Activated T-helper 1 cell treated with anti-CD3 and anti-CD28 coated beads, Interleukin-12 subunit alpha, Interleukin-12 subunit beta, Interleukin-2, Interleukin-4 antibody, amounts not matched to agents 30 ng/mL and 10 ng/mL and 1 ng/mL, durations not matched to agents 14 hours and 24 hours and 36 hours (primary cell): ENCODE data around the gene TBL3. TPM values are rescaled to one million over a fixed set of nuclear protein-coding genes. Genes with fewer than 3 reads are reported as not detected.

Source experiments
- DNase-seq: peaks from one replicate; pipeline ENCODE4 v3.0.0; 2021; ENCODE audit warnings: low spot score
- H3K27ac Mint-ChIP-seq: one replicate; pipeline ENCODE4 v1.8.0; 2021; ENCODE audit warnings: mild to moderate bottlenecking, mixed read lengths
- H3K27me3 Mint-ChIP-seq: one replicate; pipeline ENCODE4 v1.8.0; 2022; ENCODE audit warnings: mild to moderate bottlenecking, moderate library complexity, mixed read lengths; ENCODE audit not compliant: insufficient read depth
- H3K36me3 Mint-ChIP-seq: one replicate; pipeline ENCODE4 v1.8.0; 2021; ENCODE audit warnings: low read depth, mixed read lengths
- H3K4me1 Mint-ChIP-seq: one replicate; pipeline ENCODE4 v1.8.0; 2021; ENCODE audit warnings: low read depth, mixed read lengths
- H3K4me3 Mint-ChIP-seq: one replicate; pipeline ENCODE4 v1.8.0; 2021; ENCODE audit warnings: mild to moderate bottlenecking, moderate library complexity, mixed read lengths
- H3K9me3 Mint-ChIP-seq: one replicate; pipeline ENCODE4 v1.8.0; 2021; ENCODE audit warnings: mixed read lengths
- intact Hi-C: fragments of 100-400 bp; cut with micrococcal nuclease; formaldehyde crosslinking; loops from one replicate; pipeline ENCODE4 v1.15.1; 2024
- total RNA-seq: library from RNA; stranded (reverse); gene quantifications from 2 replicates; pipeline ENCODE4 v1.2.3, GENCODE V29; 2022

Gene TBL3
- total RNA-seq, 1 donor from 2014 or later: 87.3 TPM

- Mint-ChIP-seq H3K36me3 (peaks cover 21% of the 10 kb centered on the region), H3K9me3 (no peaks in the 10 kb centered on the region), H3K4me3 (peak overlapping the region; percentile 9), H3K27me3 (peaks cover 7% of the 10 kb centered on the region), H3K27ac (no peak overlapping the region), H3K4me1 (peaks cover 19% of the 10 kb centered on the region)
- intact Hi-C loops: no loop called here
- no peak for DNase-seq
Observed at GRCh38 chr16:1975432-1976215, 3.8 kb downstream of the TBL3 start.

DNA sequence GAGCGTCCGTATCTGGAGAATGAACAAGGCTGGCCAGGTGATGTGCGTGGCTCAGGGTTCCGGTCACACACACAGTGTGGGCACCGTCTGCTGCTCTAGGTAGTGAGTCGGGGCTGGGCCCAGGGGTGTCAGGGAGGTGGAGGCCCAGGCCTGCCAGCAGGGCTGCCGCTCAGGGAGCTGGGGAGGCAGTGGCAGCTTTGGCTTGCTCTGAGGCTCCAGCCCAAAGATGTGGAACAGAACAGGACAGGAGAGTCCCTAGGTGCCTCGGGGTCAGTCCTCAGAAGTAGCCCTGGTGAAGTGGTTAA, 4.3 kb downstream of the TBL3 start:
- no peak for DNase-seq
- no peak overlapping the region for H3K4me3 Mint-ChIP-seq
- H3K27ac Mint-ChIP-seq: no peak overlapping the region
- H3K9me3 Mint-ChIP-seq: no peaks in the 10 kb centered on the region
- intact Hi-C loops: no loop called here
- H3K36me3 Mint-ChIP-seq: peaks cover 21% of the 10 kb centered on the region
- peaks cover 9% of the 10 kb centered on the region for H3K27me3 Mint-ChIP-seq
- H3K4me1 Mint-ChIP-seq: peaks cover 14% of the 10 kb centered on the region

GRCh38 chr16:1976951-1977874, 5.4 kb downstream of the TBL3 start:
- no peaks in the 10 kb centered on the region for H3K9me3 Mint-ChIP-seq
- H3K27ac Mint-ChIP-seq: no peak overlapping the region
- intact Hi-C loops: no loop called here
- DNase-seq: no peak
- H3K4me1 Mint-ChIP-seq: peaks cover 7% of the 10 kb centered on the region
- H3K27me3 Mint-ChIP-seq: peaks cover 18% of the 10 kb centered on the region
- peaks cover 18% of the 10 kb centered on the region for H3K36me3 Mint-ChIP-seq
- no peak overlapping the region for H3K4me3 Mint-ChIP-seq

GRCh38 chr16:1977875-1978268, 6.0 kb downstream of the TBL3 start:
- Mint-ChIP-seq H3K27me3 (peaks cover 25% of the 10 kb centered on the region), H3K36me3 (peaks cover 14% of the 10 kb centered on the region), H3K4me1 (peaks cover 3% of the 10 kb centered on the region), H3K9me3 (no peaks in the 10 kb centered on the region), H3K4me3 (no peak overlapping the region), H3K27ac (no peak overlapping the region)
- DNase-seq: no peak
- intact Hi-C loops: no loop called here

DNA sequence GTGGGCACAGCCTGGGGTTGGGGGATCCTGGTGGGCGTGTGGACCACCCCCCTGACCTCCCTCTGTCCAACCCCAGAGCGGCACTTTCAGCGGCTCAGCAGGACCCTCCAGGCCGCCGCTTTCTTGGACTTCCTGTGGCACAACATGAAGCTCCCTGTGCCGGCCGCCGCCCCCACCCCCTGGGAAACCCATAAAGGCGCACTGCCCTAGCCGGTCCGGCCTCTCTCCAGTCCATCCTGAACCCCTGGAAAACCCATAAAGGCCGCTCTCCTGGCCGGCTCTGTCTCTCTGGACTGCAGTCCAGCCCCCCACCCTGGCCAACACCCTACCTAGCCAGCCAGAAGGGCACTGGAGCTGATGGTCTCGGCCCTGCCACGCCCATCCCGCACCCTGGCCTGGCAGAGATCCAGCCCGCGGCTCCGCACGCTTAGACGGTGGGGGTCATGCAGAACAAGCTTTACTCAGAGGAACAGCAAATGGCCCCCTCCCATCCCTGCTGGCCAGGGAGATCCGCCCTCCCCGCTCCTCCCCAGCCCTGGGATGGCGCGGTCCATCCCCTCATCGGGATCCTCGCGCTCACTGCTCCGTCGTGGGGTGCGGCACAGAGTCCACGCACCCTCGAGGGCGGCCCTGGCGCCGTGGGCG, 6.7 kb downstream of the TBL3 start:
- H3K4me1 Mint-ChIP-seq: no peaks in the 10 kb centered on the region
- H3K4me3 Mint-ChIP-seq: no peak overlapping the region
- no peak for DNase-seq
- H3K9me3 Mint-ChIP-seq: no peaks in the 10 kb centered on the region
- peaks cover 29% of the 10 kb centered on the region for H3K27me3 Mint-ChIP-seq
- H3K27ac Mint-ChIP-seq: no peak overlapping the region
- peaks cover 12% of the 10 kb centered on the region for H3K36me3 Mint-ChIP-seq
- intact Hi-C loops: no loop called here

DNA sequence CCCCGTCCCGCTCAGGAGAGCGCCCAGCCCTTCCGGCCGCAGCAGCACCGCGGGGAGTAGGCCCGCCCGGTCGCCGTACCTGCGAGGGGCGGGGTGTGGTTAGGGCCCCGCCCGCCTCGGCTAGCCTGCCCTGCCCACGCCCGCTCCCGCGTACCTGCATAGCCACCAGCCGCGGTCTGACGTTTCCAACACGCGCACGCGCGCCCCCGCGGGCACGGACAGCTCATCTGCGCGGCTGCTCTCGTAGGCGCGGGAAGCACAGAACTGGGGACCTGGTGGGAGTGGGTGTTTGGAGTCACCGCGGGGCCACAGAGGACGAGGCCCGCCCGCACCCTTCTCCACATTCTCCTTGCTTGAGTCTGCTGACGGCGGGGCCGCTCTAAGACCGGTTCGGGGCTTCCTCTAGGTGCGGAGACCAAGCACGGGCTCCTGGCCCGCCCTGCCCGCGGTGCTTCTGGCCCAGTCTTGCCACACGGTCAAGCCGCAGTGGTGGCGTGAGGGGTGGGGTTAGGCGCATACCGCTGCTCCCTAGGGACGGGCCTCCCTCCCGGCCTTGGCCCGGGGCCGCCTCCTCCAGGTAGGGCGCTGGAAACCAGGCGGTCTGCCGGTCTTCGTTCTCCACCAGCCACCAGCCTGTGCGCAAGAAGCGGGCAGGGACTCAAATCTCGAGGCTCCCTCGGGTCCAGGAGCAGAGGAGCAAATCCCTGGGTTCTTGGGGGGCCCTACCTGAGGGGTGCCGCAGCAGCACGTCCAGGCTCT, 7.6 kb downstream of the TBL3 start:
- H3K36me3 Mint-ChIP-seq: peaks cover 12% of the 10 kb centered on the region
- H3K9me3 Mint-ChIP-seq: no peaks in the 10 kb centered on the region
- no peak overlapping the region for H3K4me3 Mint-ChIP-seq
- H3K4me1 Mint-ChIP-seq: no peaks in the 10 kb centered on the region
- H3K27ac Mint-ChIP-seq: no peak overlapping the region
- H3K27me3 Mint-ChIP-seq: peaks cover 29% of the 10 kb centered on the region
- no peak for DNase-seq
- intact Hi-C loops: loop anchor here (5.0 kb wide), 1 partner anchor 43 kb away; no protein-coding TSS in a partner anchor

GRCh38 chr16:1980030-1980769, 8.3 kb downstream of the TBL3 start:
- no peak overlapping the region for H3K4me3 Mint-ChIP-seq
- H3K27me3 Mint-ChIP-seq: peaks cover 29% of the 10 kb centered on the region
- no peaks in the 10 kb centered on the region for H3K4me1 Mint-ChIP-seq
- peaks cover 11% of the 10 kb centered on the region for H3K36me3 Mint-ChIP-seq
- intact Hi-C loops: loop anchor here (5.0 kb wide), 1 partner anchor 42 kb away; no protein-coding TSS in a partner anchor
- DNase-seq: no peak
- H3K9me3 Mint-ChIP-seq: no peaks in the 10 kb centered on the region
- no peak overlapping the region for H3K27ac Mint-ChIP-seq

DNA sequence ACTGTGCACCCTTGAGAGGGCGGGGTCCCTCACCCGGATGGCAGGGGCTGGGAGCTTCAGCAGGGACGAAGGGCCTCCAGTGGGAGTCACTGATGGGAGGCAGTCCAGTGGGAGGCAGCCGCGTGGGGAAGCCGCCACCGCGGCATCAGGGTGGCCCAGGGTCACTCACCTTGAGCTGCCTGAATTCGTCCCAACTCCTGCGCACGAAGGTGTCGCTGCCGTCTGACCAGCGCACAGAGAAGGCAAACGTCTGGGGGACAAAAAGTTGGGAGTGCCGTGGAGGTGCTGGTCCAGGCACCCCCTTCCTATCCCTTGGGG, 8.9 kb downstream of the TBL3 start:
- Mint-ChIP-seq H3K9me3 (no peaks in the 10 kb centered on the region), H3K27ac (no peak overlapping the region), H3K27me3 (peaks cover 29% of the 10 kb centered on the region), H3K4me3 (no peak overlapping the region), H3K36me3 (peaks cover 13% of the 10 kb centered on the region), H3K4me1 (no peaks in the 10 kb centered on the region)
- no peak for DNase-seq
- intact Hi-C loops: loop anchor here (5.0 kb wide), 1 partner anchor 42 kb away; no protein-coding TSS in a partner anchor

DNA sequence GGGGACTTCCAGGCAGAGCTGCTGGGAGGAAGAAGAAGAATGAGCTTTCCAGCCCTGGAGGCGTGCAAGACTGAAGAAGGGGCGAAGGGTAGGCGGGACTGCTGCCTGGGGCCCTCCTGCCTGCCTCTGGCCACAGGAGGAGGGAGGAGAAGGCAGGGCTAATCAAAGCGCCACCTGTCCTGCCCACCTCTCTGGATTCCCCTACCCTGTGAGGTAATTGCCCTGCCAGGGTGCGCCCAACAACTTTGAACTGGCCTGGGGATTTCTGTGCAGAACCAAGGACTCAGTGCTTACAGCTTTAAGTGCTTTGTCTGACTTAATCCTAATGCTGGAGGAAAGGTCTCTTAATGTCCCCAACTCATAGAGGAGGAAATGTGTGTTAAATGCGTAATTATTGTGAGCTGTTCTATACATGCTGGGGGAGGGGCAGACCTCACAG, 9.6 kb downstream of the TBL3 start, which contains the start of gene NOXO1:
NOXO1 (minus strand) TSS at position 72 of the 439 bp plus-strand sequence. CDS start 290 bp downstream, outside the sequence.
- Mint-ChIP-seq H3K36me3 (peaks cover 10% of the 10 kb centered on the region), H3K4me1 (no peaks in the 10 kb centered on the region), H3K27me3 (peaks cover 29% of the 10 kb centered on the region), H3K9me3 (no peaks in the 10 kb centered on the region), H3K27ac (no peak within 1 kb of the TSS), H3K4me3 (peak within 1 kb of the TSS; percentile 77)
- DNase-seq: no peak
- intact Hi-C loops: loop anchor here (5.0 kb wide), 1 partner anchor 41 kb away; no protein-coding TSS in a partner anchor

DNA sequence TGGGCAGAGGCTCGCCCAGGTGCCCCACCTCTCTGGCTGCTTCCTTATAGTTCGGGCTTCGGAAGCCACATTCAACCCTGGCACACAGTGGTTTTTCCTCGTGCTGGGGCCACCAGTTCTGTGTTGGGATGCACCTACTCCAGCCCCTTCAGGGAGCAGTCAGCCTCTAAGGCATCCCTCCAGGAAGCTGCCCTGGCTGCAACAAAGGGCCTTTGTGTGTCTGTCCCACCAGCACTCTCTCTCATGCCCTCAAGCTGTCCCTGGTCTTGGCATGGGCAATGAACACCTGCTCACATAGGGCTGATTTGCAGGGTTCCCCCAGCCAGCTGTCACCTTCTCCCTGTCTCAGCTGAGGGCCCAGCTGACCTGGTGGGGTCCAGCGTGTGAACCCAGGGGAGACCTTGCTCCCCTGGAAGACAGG, 10.2 kb downstream of the TBL3 start:
- Mint-ChIP-seq H3K27me3 (peaks cover 29% of the 10 kb centered on the region), H3K4me3 (no peak overlapping the region)
- intact Hi-C loops: loop anchor here (5.0 kb wide), 1 partner anchor 40 kb away; no protein-coding TSS in a partner anchor

DNA sequence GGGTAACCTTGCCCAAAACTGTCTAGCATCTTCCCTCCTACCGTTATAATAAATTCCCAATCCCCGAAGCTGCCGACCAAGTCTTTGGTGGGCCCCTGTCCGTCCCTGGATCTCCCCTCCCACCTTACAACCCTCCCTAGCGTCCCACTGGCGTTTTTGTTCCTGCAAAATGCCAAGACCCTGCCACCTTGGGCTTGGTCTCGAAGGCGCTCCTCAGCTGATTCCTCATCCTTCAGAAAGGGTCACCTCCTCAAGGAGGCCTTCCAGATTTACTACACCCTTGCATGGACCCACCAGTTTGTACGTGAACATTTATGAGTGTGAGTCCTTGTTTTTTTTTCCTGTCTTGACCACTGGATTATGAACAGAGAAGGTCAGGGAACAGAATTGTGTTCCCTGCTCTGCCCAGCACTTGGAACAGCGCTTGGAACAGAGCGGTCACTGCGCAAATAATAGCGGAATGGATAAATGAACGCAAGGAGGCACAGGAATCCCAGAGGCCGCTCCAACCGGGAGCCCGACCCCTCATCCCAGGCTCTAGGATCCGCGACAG, 11.2 kb downstream of the TBL3 start:
- H3K27ac Mint-ChIP-seq: peak overlapping the region; percentile 21
- peaks cover 29% of the 10 kb centered on the region for H3K27me3 Mint-ChIP-seq
- DNase-seq: no peak
- intact Hi-C loops: loop anchor here (5.0 kb wide), 1 partner anchor 39 kb away; no protein-coding TSS in a partner anchor
- H3K9me3 Mint-ChIP-seq: no peaks in the 10 kb centered on the region
- H3K4me3 Mint-ChIP-seq: peak overlapping the region; percentile 77
- H3K4me1 Mint-ChIP-seq: no peaks in the 10 kb centered on the region
- peaks cover 12% of the 10 kb centered on the region for H3K36me3 Mint-ChIP-seq

More for the DNA sequence above, 10.2 kb downstream of the TBL3 start:
- DNase-seq: no peak
- H3K27ac Mint-ChIP-seq: no peak overlapping the region
- no peaks in the 10 kb centered on the region for H3K4me1 Mint-ChIP-seq
- no peaks in the 10 kb centered on the region for H3K9me3 Mint-ChIP-seq
- H3K36me3 Mint-ChIP-seq: peaks cover 15% of the 10 kb centered on the region
